22Rv1 (cell line): ENCODE results near the gene PID1.

Experiments used
- H3K27ac ChIP-seq: fragments of 450-650 bp; 2 replicates; pipeline ENCODE4 v1.5.1; 2017
- CTCF ChIP-seq: fragments of 450-650 bp; IDR thresholded peaks from 2 replicates; pipeline ENCODE4 v1.5.1; 2017; ENCODE audit warnings: mild to moderate bottlenecking
- ZFX ChIP-seq: fragments of 450-650 bp; IDR thresholded peaks from 2 replicates; pipeline ENCODE4 v1.6.1; 2017; ENCODE audit warnings: antibody characterized with exemption, borderline replicate concordance

PID1 gene

GRCh38 chr2:229270551-229271410, at the start of gene PID1:
PID1 (minus strand) TSS chr2:229271287; CDS start chr2:229271043, 244 bp downstream.
- no peak within 1 kb of the TSS for H3K27ac ChIP-seq
- TF ChIP-seq CTCF: no peak
- TF ChIP-seq ZFX: no peak

- no peak overlapping the region for H3K27ac ChIP-seq
- TF ChIP-seq CTCF: no peak
- no peak for TF ChIP-seq ZFX
Measured at GRCh38 chr2:229319558-229319957, 48.5 kb upstream of the PID1 start.

GRCh38 chr2:229314117-229314516, 43.0 kb upstream of the PID1 start:
- no peak overlapping the region for H3K27ac ChIP-seq
- TF ChIP-seq ZFX (no peak), CTCF (no peak)

- TF ChIP-seq ZFX (no peak), CTCF (no peak)
- no peak overlapping the region for H3K27ac ChIP-seq
Measured at GRCh38 chr2:229313591-229313990, 42.5 kb upstream of the PID1 start.

- TF ChIP-seq CTCF (no peak), ZFX (no peak)
- no peak overlapping the region for H3K27ac ChIP-seq
Measured at GRCh38 chr2:229301237-229301636, 30.1 kb upstream of the PID1 start.

- no peak for TF ChIP-seq CTCF
- no peak for TF ChIP-seq ZFX
Measured at GRCh38 chr2:229300790-229301189, 29.7 kb upstream of the PID1 start.

GRCh38 chr2:229300371-229300770, 29.3 kb upstream of the PID1 start:
- TF ChIP-seq ZFX: no peak
- TF ChIP-seq CTCF: no peak
- H3K27ac ChIP-seq: no peak overlapping the region

More at GRCh38 chr2:229300790-229301189, 29.7 kb upstream of the PID1 start:
- H3K27ac ChIP-seq: no peak overlapping the region
